Myocyte (in vitro differentiated cells): Measurements from ENCODE around the gene NOB1. TPM values are rescaled to one million over a fixed set of nuclear protein-coding genes. Genes with fewer than 3 reads are reported as not detected.
A peak's percentile ranks its signal among the peaks of the same experiment; 100 is the strongest.
"Not testable (repeated sequence)": the region's sequence is repeated elsewhere in the genome, so short reads cannot be mapped to it uniquely, and the experiment has no call there.

Experiments used
- DNase-seq: peaks from one replicate; pipeline ENCODE4 v3.0.0-alpha.2; 2012; ENCODE audit warnings: low read depth
- polyA plus RNA-seq: library from polyadenylated mRNA; unstranded; fragments of >200 nt; gene quantifications from one replicate; pipeline ENCODE4 v1.2.1, GENCODE V29; 2012; ENCODE audit warnings: missing spikeins
- total RNA-seq: library from RNA; depleted of rRNA; stranded (reverse); fragments of >200 nt; gene quantifications from 2 replicates; pipeline ENCODE4 v1.2.3, GENCODE V29; 2014

The NOB1 gene
- total RNA-seq: 17.5 and 20.1 TPM in 2 replicates
- polyA plus RNA-seq: 43.4 TPM

- peak; percentile 95 for DNase-seq
These were observed at the start of gene NOB1 for GRCh38 chr16:69754469-69755310. TSS of gene NOB1 (minus strand) at chr16:69754926. CDS start at chr16:69754910, 16 bp downstream.

GRCh38 chr16:69804297-69804696 lies 49.6 kb upstream of the NOB1 start:
- DNase-seq: no peak

GRCh38 chr16:69799611-69800031 lies 44.9 kb upstream of the NOB1 start:
- no peak for DNase-seq

- DNase-seq: peak; percentile 12
These were observed 43.7 kb upstream of the NOB1 start for GRCh38 chr16:69798466-69798865.

GRCh38 chr16:69796285-69797118 lies 41.8 kb upstream of the NOB1 start:
- peak; percentile 77 for DNase-seq

GRCh38 chr16:69794486-69794885 lies 39.8 kb upstream of the NOB1 start:
- peak; percentile 5 for DNase-seq

- DNase-seq: no peak
These were observed 38.8 kb upstream of the NOB1 start for GRCh38 chr16:69793526-69793925.

GRCh38 chr16:69791391-69791847 lies 36.7 kb upstream of the NOB1 start:
- not testable (repeated sequence) for DNase-seq

- DNase-seq: no peak
These were observed 33.2 kb upstream of the NOB1 start for GRCh38 chr16:69787883-69788282.

- DNase-seq: no peak
These were observed 29.9 kb upstream of the NOB1 start for GRCh38 chr16:69784586-69784985.

- DNase-seq: no peak
These were observed 26.4 kb upstream of the NOB1 start for GRCh38 chr16:69781118-69781517.

- no peak for DNase-seq
These were observed 25.0 kb upstream of the NOB1 start for GRCh38 chr16:69779724-69780123.

GRCh38 chr16:69775563-69775962 lies 20.8 kb upstream of the NOB1 start:
- DNase-seq: no peak

GRCh38 chr16:69773260-69773947 lies 18.7 kb upstream of the NOB1 start:
- DNase-seq: peak; percentile 24

GRCh38 chr16:69771651-69771967 lies 16.9 kb upstream of the NOB1 start:
- DNase-seq: no peak

- DNase-seq: no peak
These were observed 14.7 kb upstream of the NOB1 start for GRCh38 chr16:69769404-69769803.

- no peak for DNase-seq
These were observed 13.9 kb upstream of the NOB1 start for GRCh38 chr16:69768666-69769065.

- no peak for DNase-seq
These were observed 12.9 kb upstream of the NOB1 start for GRCh38 chr16:69767459-69768229.

- no peak for DNase-seq
These were observed 8.8 kb upstream of the NOB1 start for GRCh38 chr16:69763599-69763942.

GRCh38 chr16:69762814-69763598 lies 8.3 kb upstream of the NOB1 start:
- peak; percentile 26 for DNase-seq
